GM21786 (cell line): ENCODE results near the gene SRPRA.
"Not testable (repeated sequence)": the region's sequence is repeated elsewhere in the genome, so short reads cannot be mapped to it uniquely, and the experiment has no call there.

Experiments
- ATAC-seq: cut with Tn5 transposase; IDR thresholded peaks from one replicate; pipeline ENCODE4 v1.9.1; 2021; ENCODE audit not compliant: unreplicated experiment

SRPRA gene

GRCh38 chr11:126284829-126285228, 16.1 kb upstream of the SRPRA start:
- ATAC-seq = peak; percentile 59

- peak; percentile 52 for ATAC-seq
Measured at GRCh38 chr11:126282736-126283591, 14.3 kb upstream of the SRPRA start, which contains the start of gene TIRAP. Gene TIRAP, plus strand, starts transcription at chr11:126283093. Its CDS starts 7,802 bp downstream, at chr11:126290895.

- no peak for ATAC-seq
Measured at GRCh38 chr11:126282361-126282735, 13.7 kb upstream of the SRPRA start.

- no peak for ATAC-seq
Measured at GRCh38 chr11:126281666-126282175, 13.0 kb upstream of the SRPRA start.

GRCh38 chr11:126281245-126281644, 12.6 kb upstream of the SRPRA start:
- ATAC-seq = no peak

GRCh38 chr11:126280595-126280994, 11.9 kb upstream of the SRPRA start:
- ATAC-seq = no peak

GRCh38 chr11:126279191-126279590, 10.5 kb upstream of the SRPRA start:
- no peak for ATAC-seq

- ATAC-seq = no peak
Measured at GRCh38 chr11:126277780-126278179, 9.1 kb upstream of the SRPRA start.

- ATAC-seq = no peak
Measured at GRCh38 chr11:126277322-126277721, 8.6 kb upstream of the SRPRA start.

GRCh38 chr11:126268361-126268707, 361 bp downstream of the SRPRA start:
- ATAC-seq = peak; percentile 0

GRCh38 chr11:126267650-126268049, 1.0 kb downstream of the SRPRA start:
- no peak for ATAC-seq

GRCh38 chr11:126265811-126266210, 2.9 kb downstream of the SRPRA start:
- ATAC-seq = no peak

GRCh38 chr11:126263489-126263888, 5.2 kb downstream of the SRPRA start:
- no peak for ATAC-seq

GRCh38 chr11:126262216-126262615, 6.5 kb downstream of the SRPRA start:
- no peak for ATAC-seq

GRCh38 chr11:126257764-126258163, 10.9 kb downstream of the SRPRA start:
- no peak for ATAC-seq

GRCh38 chr11:126257144-126257543, 11.6 kb downstream of the SRPRA start:
- no peak for ATAC-seq

- no peak for ATAC-seq
Measured at GRCh38 chr11:126256216-126256615, 12.5 kb downstream of the SRPRA start.

- not testable (repeated sequence) for ATAC-seq
Measured at GRCh38 chr11:126255507-126255906, 13.2 kb downstream of the SRPRA start.

- no peak for ATAC-seq
Measured at GRCh38 chr11:126254819-126255218, 13.9 kb downstream of the SRPRA start.

GRCh38 chr11:126253265-126253664, 15.4 kb downstream of the SRPRA start:
- ATAC-seq = no peak

GRCh38 chr11:126246636-126247035, 22.1 kb downstream of the SRPRA start:
- ATAC-seq = no peak

- no peak for ATAC-seq
Measured at GRCh38 chr11:126233391-126233790, 35.3 kb downstream of the SRPRA start.

GRCh38 chr11:126232683-126233082, 36.0 kb downstream of the SRPRA start:
- ATAC-seq = no peak
